Hepatocyte (in vitro differentiated cells): ENCODE measurements around the gene SEMA6A. TPM values are rescaled to one million over a fixed set of nuclear protein-coding genes. Genes with fewer than 3 reads are reported as not detected.

Source experiments
- DNase-seq: peaks from one replicate; pipeline ENCODE4 v3.0.0-alpha.2; 2016; ENCODE audit warnings: low spot score
- H2AFZ ChIP-seq: fragments of 200-600 bp; sonication (generic); 2 replicates; pipeline ENCODE4 v1.6.0; 2016; ENCODE audit warnings: antibody characterized with exemption, mild to moderate bottlenecking
- H3K27ac ChIP-seq: fragments of 200-600 bp; sonication (generic); 2 replicates; pipeline ENCODE4 v1.5.1; 2016; ENCODE audit warnings: mild to moderate bottlenecking
- H3K27me3 ChIP-seq: fragments of 200-600 bp; sonication (generic); 2 replicates; pipeline ENCODE4 v1.6.1; 2016
- H3K36me3 ChIP-seq: fragments of 200-600 bp; sonication (generic); replicated peaks from 2 replicates; pipeline ENCODE4 v1.5.1; 2016; ENCODE audit warnings: low read depth; ENCODE audit not compliant: insufficient read depth
- H3K4me1 ChIP-seq: fragments of 200-600 bp; sonication (generic); 2 replicates; pipeline ENCODE4 v1.5.1; 2016; ENCODE audit warnings: mild to moderate bottlenecking, moderate library complexity; ENCODE audit not compliant: insufficient read depth
- H3K4me2 ChIP-seq: fragments of 200-600 bp; sonication (generic); 2 replicates; pipeline ENCODE4 v1.6.0; 2016
- H3K4me3 ChIP-seq: fragments of 200-600 bp; sonication (generic); 2 replicates; pipeline ENCODE4 v1.5.1; 2016; ENCODE audit warnings: mild to moderate bottlenecking
- H3K79me2 ChIP-seq: fragments of 200-600 bp; sonication (generic); 2 replicates; pipeline ENCODE4 v1.6.0; 2017; ENCODE audit warnings: mild to moderate bottlenecking
- H3K9me2 ChIP-seq: fragments of 200-600 bp; sonication (generic); replicated peaks from 2 replicates; pipeline ENCODE4 v1.6.0; 2017; ENCODE audit warnings: mild to moderate bottlenecking; ENCODE audit not compliant: insufficient read depth
- H3K9me3 ChIP-seq: fragments of 200-600 bp; sonication (generic); 2 replicates; pipeline ENCODE4 v1.5.1; 2016; ENCODE audit warnings: low read depth, mild to moderate bottlenecking
- H4K20me1 ChIP-seq: fragments of 200-600 bp; sonication (generic); 2 replicates; pipeline ENCODE4 v1.6.0; 2016; ENCODE audit warnings: mild to moderate bottlenecking; ENCODE audit not compliant: insufficient read depth, poor library complexity, severe bottlenecking
- EZH2 ChIP-seq: fragments of 200-600 bp; sonication (generic); IDR thresholded peaks from 2 replicates; pipeline ENCODE4 v1.6.1; 2016; ENCODE audit warnings: antibody characterized with exemption, mild to moderate bottlenecking, borderline replicate concordance
- EZH2phosphoT487 ChIP-seq: fragments of 200-600 bp; sonication (generic); IDR thresholded peaks from one replicate; pipeline ENCODE4 v1.6.1; 2018; ENCODE audit warnings: antibody characterized with exemption, mild to moderate bottlenecking, low read depth, moderate library complexity; ENCODE audit not compliant: unreplicated experiment, severe bottlenecking
- whole genome bisulfite sequencing: methylation state at CpG from one replicate; pipeline ENCODE4 v1.1.6; 2016; ENCODE audit warnings: low lambda C conversion rate; ENCODE audit errors: missing lambda C conversion rate; 5-methylcytosine and 5-hydroxymethylcytosine counted together
- polyA plus RNA-seq: library from polyadenylated mRNA; unstranded; fragments of >200 nt; fragmentation: Nextera tagmentation; extraction: Ambion mirVana; gene quantifications from 2 replicates; pipeline ENCODE4 v1.2.1, GENCODE V29; 2016
- total RNA-seq: library from RNA; depleted of rRNA; stranded (reverse); fragments of >200 nt; gene quantifications from 2 replicates; pipeline ENCODE4 v1.2.3, GENCODE V29; 2014
- TF ChIP-seq, protein P1 (sequence below): fragments of 200-600 bp; sonication (generic); IDR thresholded peaks from 2 replicates; pipeline ENCODE4 v1.5.1; 2016; ENCODE audit warnings: antibody characterized with exemption, mild to moderate bottlenecking; ENCODE audit not compliant: poor library complexity

SEMA6A gene
- total and polyA plus RNA-seq, 2 experiments from 2014 or later, result 38.2 to 68.6 TPM

DNA sequence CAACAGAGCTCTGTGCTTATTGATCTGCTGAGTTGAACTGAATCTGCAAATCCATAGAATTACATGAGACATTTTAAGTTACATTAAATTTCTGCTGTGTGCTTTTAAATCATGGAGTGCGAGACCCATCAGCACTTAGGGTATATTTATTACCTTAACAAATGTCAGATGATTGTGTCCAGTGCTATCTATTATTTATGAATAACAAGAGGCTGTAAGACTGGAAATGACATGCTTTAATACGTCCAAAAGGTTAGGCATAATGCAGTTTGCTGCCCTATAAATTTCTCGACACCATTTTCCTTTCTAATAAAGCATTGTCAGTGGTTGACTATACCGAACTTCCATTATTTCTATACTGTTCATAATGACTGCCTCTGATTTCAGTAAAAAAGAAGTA, 117.6 kb downstream of the SEMA6A start:
- Histone ChIP-seq H3K79me2 (no peaks in the 10 kb centered on the region), H3K9me2 (no peaks in the 10 kb centered on the region), H3K27me3 (no peaks in the 10 kb centered on the region), H3K4me2 (no peak overlapping the region), H3K4me1 (peaks cover 15% of the 10 kb centered on the region), H3K9me3 (no peaks in the 10 kb centered on the region), H3K27ac (no peak overlapping the region), H4K20me1 (no peaks in the 10 kb centered on the region), H3K36me3 (no peaks in the 10 kb centered on the region), H2AFZ (no peak overlapping the region), H3K4me3 (no peak overlapping the region)
- DNase-seq, result no peak
- TF ChIP-seq EZH2phosphoT487 (no peak), EZH2 (no peak)
- TF ChIP-seq, protein P1, sequence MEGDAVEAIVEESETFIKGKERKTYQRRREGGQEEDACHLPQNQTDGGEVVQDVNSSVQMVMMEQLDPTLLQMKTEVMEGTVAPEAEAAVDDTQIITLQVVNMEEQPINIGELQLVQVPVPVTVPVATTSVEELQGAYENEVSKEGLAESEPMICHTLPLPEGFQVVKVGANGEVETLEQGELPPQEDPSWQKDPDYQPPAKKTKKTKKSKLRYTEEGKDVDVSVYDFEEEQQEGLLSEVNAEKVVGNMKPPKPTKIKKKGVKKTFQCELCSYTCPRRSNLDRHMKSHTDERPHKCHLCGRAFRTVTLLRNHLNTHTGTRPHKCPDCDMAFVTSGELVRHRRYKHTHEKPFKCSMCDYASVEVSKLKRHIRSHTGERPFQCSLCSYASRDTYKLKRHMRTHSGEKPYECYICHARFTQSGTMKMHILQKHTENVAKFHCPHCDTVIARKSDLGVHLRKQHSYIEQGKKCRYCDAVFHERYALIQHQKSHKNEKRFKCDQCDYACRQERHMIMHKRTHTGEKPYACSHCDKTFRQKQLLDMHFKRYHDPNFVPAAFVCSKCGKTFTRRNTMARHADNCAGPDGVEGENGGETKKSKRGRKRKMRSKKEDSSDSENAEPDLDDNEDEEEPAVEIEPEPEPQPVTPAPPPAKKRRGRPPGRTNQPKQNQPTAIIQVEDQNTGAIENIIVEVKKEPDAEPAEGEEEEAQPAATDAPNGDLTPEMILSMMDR, result no peak
- WGBS, result 88% methylated on average over 4 of the region's 4 CpGs

DNA sequence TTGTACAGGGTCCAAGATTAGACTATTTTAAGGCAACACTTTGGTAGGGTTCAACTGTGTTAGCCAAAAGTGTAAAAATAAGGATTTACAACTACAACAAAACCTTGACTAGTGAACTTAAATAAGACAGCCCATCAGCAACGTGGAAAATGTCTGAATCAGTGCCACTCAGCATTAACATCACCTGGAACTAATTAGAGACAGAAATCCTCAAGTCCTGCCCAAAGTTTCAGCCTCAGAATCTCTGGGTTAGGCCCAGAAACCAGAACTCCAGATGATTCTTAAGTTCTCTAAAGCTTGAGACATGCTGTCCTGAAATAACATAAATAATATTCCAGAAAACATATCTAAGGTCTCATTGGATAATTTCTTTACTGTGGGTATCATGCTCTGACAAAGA, 118.6 kb downstream of the SEMA6A start:
- H3K27ac ChIP-seq, result no peak overlapping the region
- no peaks in the 10 kb centered on the region for H3K79me2 ChIP-seq
- H4K20me1 ChIP-seq, result no peaks in the 10 kb centered on the region
- no peaks in the 10 kb centered on the region for H3K27me3 ChIP-seq
- H3K36me3 ChIP-seq, result no peaks in the 10 kb centered on the region
- H2AFZ ChIP-seq, result no peak overlapping the region
- H3K4me2 ChIP-seq, result no peak overlapping the region
- no peaks in the 10 kb centered on the region for H3K9me3 ChIP-seq
- peaks cover 15% of the 10 kb centered on the region for H3K4me1 ChIP-seq
- no peak for DNase-seq
- 36% methylated on average over 1 of the region's 1 CpG for WGBS
- no peak overlapping the region for H3K4me3 ChIP-seq
- H3K9me2 ChIP-seq, result no peaks in the 10 kb centered on the region
- no peak for TF ChIP-seq EZH2phosphoT487
- no peak for TF ChIP-seq EZH2
- TF ChIP-seq, protein P1, result no peak

DNA sequence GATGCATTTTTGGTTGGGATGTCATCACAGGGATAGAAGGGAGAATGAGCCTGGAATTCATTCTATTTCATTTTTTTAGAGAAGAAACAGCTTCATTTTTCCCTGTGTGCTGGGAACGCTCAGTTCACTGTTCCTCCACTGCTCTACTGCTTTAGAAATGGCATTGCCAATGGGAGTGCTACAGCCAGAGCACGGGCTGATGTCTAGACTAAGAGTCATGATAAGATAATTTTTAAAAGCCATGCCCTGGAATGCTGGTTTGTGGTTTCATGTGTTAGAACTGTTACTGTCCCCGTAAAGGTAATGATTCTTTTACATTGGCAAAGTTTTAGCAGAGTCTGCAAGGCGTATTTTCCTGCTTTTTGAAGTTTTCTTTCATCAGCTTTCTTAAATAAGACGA, 119.6 kb downstream of the SEMA6A start:
- H3K27ac ChIP-seq, result peak overlapping the region; percentile 41
- H3K27me3 ChIP-seq, result no peaks in the 10 kb centered on the region
- no peaks in the 10 kb centered on the region for H3K9me3 ChIP-seq
- peaks cover 15% of the 10 kb centered on the region for H3K4me1 ChIP-seq
- no peaks in the 10 kb centered on the region for H3K9me2 ChIP-seq
- no peak overlapping the region for H3K4me3 ChIP-seq
- H3K4me2 ChIP-seq, result peak overlapping the region; percentile 59
- no peaks in the 10 kb centered on the region for H3K79me2 ChIP-seq
- H3K36me3 ChIP-seq, result no peaks in the 10 kb centered on the region
- no peaks in the 10 kb centered on the region for H4K20me1 ChIP-seq
- TF ChIP-seq EZH2, result no peak
- no peak for TF ChIP-seq EZH2phosphoT487
- TF ChIP-seq, protein P1, result no peak
- no peak overlapping the region for H2AFZ ChIP-seq
- 44% methylated on average over 5 of the region's 5 CpGs for WGBS
- no peak for DNase-seq

DNA sequence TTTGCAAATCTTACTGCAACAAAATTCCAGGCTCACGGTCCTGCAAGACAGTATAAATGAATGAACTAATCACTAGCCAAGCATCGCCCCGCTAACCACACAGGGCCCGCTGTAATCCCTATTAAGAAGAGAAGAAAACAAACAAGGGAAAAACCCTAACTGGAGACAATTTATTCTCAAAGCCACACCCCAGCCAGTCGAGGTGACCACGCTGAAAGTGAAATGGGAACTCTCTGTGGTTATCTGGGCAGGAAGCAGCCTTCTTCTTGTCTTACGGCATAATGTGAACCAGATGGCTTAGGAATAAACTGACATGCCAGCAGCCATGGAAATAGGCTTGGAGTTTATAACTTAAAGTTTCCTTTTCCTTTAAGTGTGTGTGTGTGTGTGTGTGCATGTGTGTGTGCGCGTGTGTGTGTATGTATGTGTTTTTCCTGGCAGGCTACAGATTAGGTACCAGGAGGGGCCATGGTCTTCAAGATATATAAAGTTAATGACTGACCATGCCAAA, 120.2 kb downstream of the SEMA6A start:
- Histone ChIP-seq H3K79me2 (no peaks in the 10 kb centered on the region), H3K9me3 (no peaks in the 10 kb centered on the region), H3K9me2 (no peaks in the 10 kb centered on the region), H3K27ac (peak overlapping the region; percentile 42), H4K20me1 (no peaks in the 10 kb centered on the region), H3K4me1 (peaks cover 15% of the 10 kb centered on the region), H3K4me2 (peak overlapping the region; percentile 59), H3K36me3 (no peaks in the 10 kb centered on the region), H3K4me3 (no peak overlapping the region), H3K27me3 (no peaks in the 10 kb centered on the region), H2AFZ (no peak overlapping the region)
- peak; percentile 53 for DNase-seq
- TF ChIP-seq EZH2phosphoT487, result peak; percentile 43
- TF ChIP-seq EZH2, result no peak
- 36% methylated on average over 9 of the region's 9 CpGs for WGBS
